T-cell (primary cell): Measurements from ENCODE around the gene ADD2. TPM values are rescaled to one million over a fixed set of nuclear protein-coding genes. Genes with fewer than 3 reads are reported as not detected.

Experiments
- ATAC-seq, 4 experiments: fragments of 200-7000 bp in 3 of 4; fragments of 150-1000 bp in 1 of 4; cut with Tn5 transposase; replicated peaks in 1 of 4; 1 replicate in 3 of 4; 2 replicates in 1 of 4; pipeline ENCODE4 v1.10.0; 2021; ENCODE audit warnings: moderate library complexity in 3 of 4, mild to moderate bottlenecking in 2 of 4, moderate number of reproducible peaks in 1 of 4
- CTCF ChIA-PET, 2 donors: fragments of 300-600 bp; sonication (Branson Sonifier 250); formaldehyde crosslinking; loops; one replicate each; lab custom pipeline; 2022; ENCODE audit warnings: antibody characterized with exemption in 2 of 2; lab: Charles Lee
- POLR2A ChIA-PET, 2 donors: fragments of 300-600 bp; sonication (Branson Sonifier 250); formaldehyde crosslinking; loops; one replicate each; lab custom pipeline; 2022; ENCODE audit warnings: antibody characterized with exemption in 2 of 2; lab: Charles Lee
- DNase-seq, 35 experiments: peaks; one replicate each; pipeline versions ENCODE4 v3.0.0 to v3.0.0-alpha.2; 2013 to 2023
- H3K27ac ChIP-seq: one replicate; pipeline ENCODE4 v1.5.1; 2013; ENCODE audit warnings: low read length
- H3K27me3 ChIP-seq, 2 experiments: replicated peaks in 1 of 2; 1 replicate in 1 of 2; 2 replicates in 1 of 2; pipeline versions ENCODE4 v1.6.1 to v1.7.0; 2013; ENCODE audit warnings: low read length in 1 of 2, mixed read lengths in 1 of 2; ENCODE audit not compliant: control insufficient read depth in 2 of 2, insufficient read depth in 2 of 2; ENCODE audit errors: extremely low read depth in 1 of 2
- H3K36me3 ChIP-seq, 2 donors: 1 replicate in 1 of 2; 2 replicates in 1 of 2; pipeline versions ENCODE4 v1.6.1 to v1.7.0; 2013; ENCODE audit warnings: low read length in 1 of 2; ENCODE audit not compliant: control insufficient read depth in 2 of 2, insufficient read depth in 1 of 2; ENCODE audit errors: extremely low read depth in 1 of 2
- H3K4me1 ChIP-seq, 2 experiments: 1 replicate in 1 of 2; 2 replicates in 1 of 2; pipeline versions ENCODE4 v1.6.1 to v1.7.0; 2013; ENCODE audit warnings: low read length in 2 of 2, mixed read lengths in 1 of 2; ENCODE audit not compliant: insufficient read depth in 2 of 2, control insufficient read depth in 1 of 2; ENCODE audit errors: extremely low read depth in 1 of 2
- H3K4me3 ChIP-seq, 2 donors: 1 replicate in 1 of 2; 2 replicates in 1 of 2; pipeline versions ENCODE4 v1.5.1 to v1.7.0; 2013; ENCODE audit warnings: mild to moderate bottlenecking in 2 of 2, low read length in 1 of 2, moderate library complexity in 1 of 2; ENCODE audit not compliant: control insufficient read depth in 1 of 2; ENCODE audit errors: extremely low read depth in 1 of 2
- H3K9me3 ChIP-seq: 2 replicates; pipeline ENCODE4 v1.7.0; 2013
- H3K27ac Mint-ChIP-seq, 2 donors: one replicate each; pipeline ENCODE4 v1.8.0; 2020 to 2021; ENCODE audit warnings: mild to moderate bottlenecking in 2 of 2, mixed read lengths in 2 of 2
- H3K27me3 Mint-ChIP-seq, 2 donors: one replicate each; pipeline ENCODE4 v1.8.0; 2021 to 2022; ENCODE audit warnings: mixed read lengths in 2 of 2
- H3K36me3 Mint-ChIP-seq: one replicate; pipeline ENCODE4 v1.8.0; 2021; ENCODE audit warnings: mixed read lengths
- H3K4me1 Mint-ChIP-seq, 3 donors: one replicate each; pipeline ENCODE4 v1.8.0; 2020 to 2022; ENCODE audit warnings: mixed read lengths in 3 of 3, mild to moderate bottlenecking in 1 of 3
- H3K4me3 Mint-ChIP-seq, 3 donors: one replicate each; pipeline ENCODE4 v1.8.0; 2020 to 2022; ENCODE audit warnings: mild to moderate bottlenecking in 3 of 3, mixed read lengths in 3 of 3, moderate library complexity in 3 of 3
- H3K9me3 Mint-ChIP-seq, 3 donors: one replicate each; pipeline ENCODE4 v1.8.0; 2020 to 2022; ENCODE audit warnings: mixed read lengths in 3 of 3
- WGBS: methylation state at CpG from one replicate; pipeline ENCODE4 v1.1.5; 2013; ENCODE audit warnings: missing lambda C conversion rate; ENCODE audit not compliant: insufficient coverage; 5-methylcytosine and 5-hydroxymethylcytosine counted together
- total RNA-seq, 35 experiments: library from RNA in 6 of 35; stranded (reverse) in 6 of 35; fragments of 120-200 nt in 1 of 35; gene quantifications; one replicate each; pipeline versions ENCODE4 v1.2.1 to v1.2.4 and lab custom pipeline; 2013 to 2026

The ADD2 gene
- total RNA-seq, 5 donors from 2014 or later (not counting 1 experiment from before 2014, with no cell fraction given) = 4.7 to 7.9 (median 7.1) TPM

GRCh38 chr2:70705160-70705850 is 62.7 kb downstream of the ADD2 start:
- no peak overlapping the region for H3K4me3 ChIP-seq
- Mint-ChIP-seq H3K27me3 (no peaks in the 10 kb centered on the region), H3K4me3 (no peak overlapping the region), H3K36me3 (no peaks in the 10 kb centered on the region), H3K9me3 (no peaks in the 10 kb centered on the region), H3K27ac (no peak overlapping the region), H3K4me1 (no peaks in the 10 kb centered on the region)
- no peaks in the 10 kb centered on the region for H3K4me1 ChIP-seq
- POLR2A ChIA-PET = no interaction called here
- H3K27me3 ChIP-seq = peaks cover 0 to 6% of the 10 kb centered on the region in 2 experiments
- H3K36me3 ChIP-seq = no peaks in the 10 kb centered on the region
- 71% methylated on average over 4 of the region's 8 CpGs for WGBS
- H3K27ac ChIP-seq = no peak overlapping the region
- H3K9me3 ChIP-seq = no peaks in the 10 kb centered on the region
- CTCF ChIA-PET = no interaction called here
- DNase-seq = no peak
- ATAC-seq = no peak

- no peaks in the 10 kb centered on the region for H3K9me3 ChIP-seq
- no peak overlapping the region for H3K4me3 ChIP-seq
- no peak overlapping the region for H3K27ac Mint-ChIP-seq
- H3K4me1 Mint-ChIP-seq = no peaks in the 10 kb centered on the region
- WGBS = 52% methylated on average over 3 of the region's 9 CpGs
- no peak for DNase-seq
- H3K4me1 ChIP-seq = no peaks in the 10 kb centered on the region
- ATAC-seq = no peak
- no peaks in the 10 kb centered on the region for H3K36me3 Mint-ChIP-seq
- peaks cover 0 to 6% of the 10 kb centered on the region in 2 experiments for H3K27me3 ChIP-seq
- no peaks in the 10 kb centered on the region for H3K36me3 ChIP-seq
- H3K27me3 Mint-ChIP-seq = peaks cover 0 to under 1% of the 10 kb centered on the region in 2 donors
- H3K4me3 Mint-ChIP-seq = no peak overlapping the region
- no peaks in the 10 kb centered on the region for H3K9me3 Mint-ChIP-seq
- ChIA-PET POLR2A (no interaction called here), CTCF (no interaction called here)
- H3K27ac ChIP-seq = no peak overlapping the region
These were observed 64.0 kb downstream of the ADD2 start for GRCh38 chr2:70703900-70704549.

- POLR2A ChIA-PET = interaction anchor here in 1 of 2 donors (0.7 kb wide), 1 partner anchor 23 kb away, joined by 3 read pairs; no protein-coding TSS in a partner anchor
- Histone ChIP-seq H3K36me3 (no peaks in the 10 kb centered on the region), H3K27me3 (peaks cover 0 to 6% of the 10 kb centered on the region in 2 experiments), H3K27ac (no peak overlapping the region), H3K4me3 (no peak overlapping the region), H3K9me3 (no peaks in the 10 kb centered on the region), H3K4me1 (no peaks in the 10 kb centered on the region)
- Mint-ChIP-seq H3K9me3 (no peaks in the 10 kb centered on the region), H3K4me1 (no peaks in the 10 kb centered on the region), H3K4me3 (no peak overlapping the region), H3K27me3 (peaks cover 0 to 3% of the 10 kb centered on the region in 2 donors), H3K36me3 (no peaks in the 10 kb centered on the region), H3K27ac (no peak overlapping the region)
- 100% methylated on average over 2 of the region's 8 CpGs for WGBS
- ATAC-seq = no peak
- no peak for DNase-seq
- CTCF ChIA-PET = no interaction called here
These were observed 65.1 kb downstream of the ADD2 start for GRCh38 chr2:70702711-70703395.

- DNase-seq = no peak
- CTCF ChIA-PET = no interaction called here
These were observed 69.2 kb downstream of the ADD2 start for GRCh38 chr2:70698847-70699246.

GRCh38 chr2:70697603-70698383 is 70.2 kb downstream of the ADD2 start:
- no peak overlapping the region for H3K27ac ChIP-seq
- Mint-ChIP-seq H3K36me3 (no peaks in the 10 kb centered on the region), H3K27me3 (peaks cover 3 to 10% of the 10 kb centered on the region in 2 donors), H3K4me1 (no peaks in the 10 kb centered on the region), H3K27ac (no peak overlapping the region), H3K4me3 (no peak overlapping the region), H3K9me3 (no peaks in the 10 kb centered on the region)
- H3K9me3 ChIP-seq = no peaks in the 10 kb centered on the region
- WGBS = 91% methylated on average over 10 of the region's 12 CpGs
- no peaks in the 10 kb centered on the region for H3K36me3 ChIP-seq
- POLR2A ChIA-PET = interaction anchor here in 1 of 2 donors (0.6 kb wide), 1 partner anchor 304 kb away, joined by 6 read pairs; no protein-coding TSS in a partner anchor
- no peak for DNase-seq
- CTCF ChIA-PET = no interaction called here
- peaks cover 0 to 19% of the 10 kb centered on the region in 2 experiments for H3K27me3 ChIP-seq
- no peaks in the 10 kb centered on the region for H3K4me1 ChIP-seq
- ATAC-seq = no peak
- H3K4me3 ChIP-seq = no peak overlapping the region

More at GRCh38 chr2:70698847-70699246, 69.2 kb downstream of the ADD2 start:
- Histone ChIP-seq H3K4me3 (no peak overlapping the region), H3K36me3 (no peaks in the 10 kb centered on the region), H3K4me1 (no peaks in the 10 kb centered on the region), H3K27me3 (peaks cover 0 to 19% of the 10 kb centered on the region in 2 experiments), H3K9me3 (no peaks in the 10 kb centered on the region), H3K27ac (no peak overlapping the region)
- WGBS = 100% methylated on average over 1 of the region's 3 CpGs
- POLR2A ChIA-PET = interaction anchor here in 1 of 2 donors (0.6 kb wide), 1 partner anchor 305 kb away, joined by 6 read pairs; no protein-coding TSS in a partner anchor
- ATAC-seq = no peak
- Mint-ChIP-seq H3K27ac (no peak overlapping the region), H3K4me3 (no peak overlapping the region), H3K4me1 (no peaks in the 10 kb centered on the region), H3K27me3 (peaks cover 3 to 6% of the 10 kb centered on the region in 2 donors), H3K36me3 (no peaks in the 10 kb centered on the region), H3K9me3 (no peaks in the 10 kb centered on the region)

- no peaks in the 10 kb centered on the region for H3K36me3 ChIP-seq
- ChIA-PET CTCF (no interaction called here), POLR2A (no interaction called here)
- H3K36me3 Mint-ChIP-seq = no peaks in the 10 kb centered on the region
- WGBS = no CpG with 5 or more reads among the region's 6 CpGs
- no peak overlapping the region for H3K27ac Mint-ChIP-seq
- no peak for DNase-seq
- H3K9me3 Mint-ChIP-seq = no peaks in the 10 kb centered on the region
- no peak overlapping the region for H3K27ac ChIP-seq
- H3K4me3 ChIP-seq = no peak overlapping the region
- peaks cover 0 to 19% of the 10 kb centered on the region in 2 experiments for H3K27me3 ChIP-seq
- H3K4me1 ChIP-seq = no peaks in the 10 kb centered on the region
- peaks cover 3 to 10% of the 10 kb centered on the region in 2 donors for H3K27me3 Mint-ChIP-seq
- H3K4me1 Mint-ChIP-seq = no peaks in the 10 kb centered on the region
- no peak overlapping the region for H3K4me3 Mint-ChIP-seq
- ATAC-seq = no peak
- no peaks in the 10 kb centered on the region for H3K9me3 ChIP-seq
These were observed 71.9 kb downstream of the ADD2 start for GRCh38 chr2:70696142-70696541.
